Measurements from ENCODE around the gene SDC1.
"Not testable (repeated sequence)": the region's sequence is repeated elsewhere in the genome, so short reads cannot be mapped to it uniquely, and the experiment has no call there.

SDC1 gene

DNA sequence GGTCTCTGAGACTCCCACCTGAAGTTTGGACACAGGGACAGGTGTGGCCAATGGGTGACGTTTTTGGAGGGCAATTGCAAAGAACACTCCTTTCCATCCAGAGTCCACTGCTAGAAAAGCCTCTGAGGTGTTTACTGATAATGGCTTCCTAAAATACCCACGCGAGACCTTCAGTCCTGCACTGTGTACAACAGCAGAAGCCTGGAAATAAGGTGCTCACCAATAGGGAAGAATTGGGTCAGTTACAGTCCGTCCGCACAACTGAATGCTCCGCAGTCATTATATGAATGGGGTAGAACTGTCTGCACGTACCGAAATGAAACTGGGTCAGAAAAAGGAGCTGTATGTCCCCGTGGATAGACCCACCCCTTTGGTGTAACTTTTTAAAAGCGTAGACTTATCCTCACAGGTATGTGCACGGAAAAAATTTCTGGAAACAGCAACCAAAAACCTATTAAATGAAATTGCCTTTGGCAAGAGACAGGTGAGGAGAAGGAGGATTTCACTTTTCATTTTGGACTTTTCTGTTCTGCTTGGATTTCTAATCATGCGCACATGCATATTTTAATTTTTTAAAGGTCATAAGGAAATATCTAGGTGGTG, 29.4 kb downstream of the SDC1 start:
- DNase-seq, result no peak

DNA sequence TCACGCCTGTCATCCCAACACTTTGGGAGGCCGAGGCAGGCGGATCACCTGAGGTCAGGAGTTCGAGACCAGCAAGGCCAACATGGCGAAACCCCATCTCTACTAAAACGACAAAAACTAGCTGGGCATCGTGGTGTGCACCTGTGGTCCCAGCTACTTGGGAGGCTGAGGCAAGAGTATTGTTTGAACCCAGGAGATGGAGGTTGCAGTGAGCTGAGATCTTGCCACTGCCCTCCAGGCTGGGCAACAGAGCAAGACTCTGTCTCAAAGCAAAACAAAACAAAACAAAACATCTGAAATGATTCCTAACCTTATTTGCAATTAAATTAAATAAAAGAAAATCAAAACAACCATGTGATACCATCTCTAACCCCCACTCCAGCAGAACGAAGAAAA, 29.9 kb downstream of the SDC1 start:
- DNase-seq, result not testable (repeated sequence)

DNA sequence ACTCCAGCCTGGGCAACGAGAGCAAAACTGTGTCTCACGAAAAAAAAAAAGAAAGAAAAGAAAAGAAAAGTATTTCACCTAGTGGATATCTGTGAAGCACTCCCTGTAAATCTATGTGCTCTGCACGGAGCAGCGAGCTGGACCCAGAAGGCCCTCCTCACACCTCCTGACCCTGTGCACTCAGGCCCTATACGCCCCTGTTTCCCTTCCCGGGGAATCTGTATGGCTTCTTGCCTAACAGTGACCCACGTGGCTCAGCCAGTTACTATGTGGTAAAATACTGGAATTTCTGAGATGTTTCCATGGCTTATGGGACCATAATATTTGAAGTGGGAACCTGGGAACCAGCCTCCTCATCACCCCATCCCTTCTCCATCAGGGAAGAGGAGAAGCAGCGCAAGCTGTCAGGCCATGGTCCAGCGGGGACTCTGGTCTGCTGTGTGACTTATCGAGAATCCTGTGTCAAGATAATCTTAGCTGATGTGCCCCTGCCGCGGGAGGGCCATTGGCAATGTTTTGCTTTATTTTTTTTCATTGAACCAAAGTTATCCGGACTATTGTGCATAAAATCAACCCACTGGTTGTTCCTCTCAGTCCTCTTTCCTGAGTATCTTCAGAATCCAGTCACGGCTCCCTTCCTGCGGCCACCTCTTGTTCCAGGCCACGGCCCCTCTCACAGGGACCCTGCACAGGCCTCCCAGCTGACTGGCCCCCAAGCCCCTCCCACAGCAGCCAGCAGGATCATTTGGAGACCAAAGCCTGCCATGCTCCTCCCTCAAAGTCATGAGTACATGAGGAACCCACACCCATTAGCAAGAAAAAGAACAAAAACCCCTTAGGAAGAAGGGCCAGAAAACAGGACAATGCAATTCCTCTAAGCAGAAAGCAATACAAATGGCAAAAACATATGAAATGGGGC, 30.6 kb downstream of the SDC1 start:
- no peak for DNase-seq

DNA sequence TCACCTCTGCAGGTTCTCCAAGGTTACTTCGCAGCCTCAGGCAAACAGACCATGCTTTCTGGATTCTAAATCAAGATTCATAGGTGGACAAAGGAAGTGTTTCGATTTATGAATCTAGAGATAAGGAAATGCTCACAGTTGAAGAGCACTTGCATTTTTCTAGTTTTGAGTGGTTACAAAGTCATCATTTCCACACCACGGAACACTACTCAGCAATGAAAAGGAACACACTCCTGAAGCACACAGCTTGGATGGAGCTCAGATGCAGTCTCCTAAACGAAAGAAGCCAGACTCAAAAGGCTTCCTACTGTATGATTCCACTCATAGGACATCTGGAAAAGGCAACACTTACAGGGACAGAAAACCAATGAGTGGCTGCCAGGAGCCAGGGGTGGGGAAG, 31.7 kb downstream of the SDC1 start:
- DNase-seq, result no peak

DNA sequence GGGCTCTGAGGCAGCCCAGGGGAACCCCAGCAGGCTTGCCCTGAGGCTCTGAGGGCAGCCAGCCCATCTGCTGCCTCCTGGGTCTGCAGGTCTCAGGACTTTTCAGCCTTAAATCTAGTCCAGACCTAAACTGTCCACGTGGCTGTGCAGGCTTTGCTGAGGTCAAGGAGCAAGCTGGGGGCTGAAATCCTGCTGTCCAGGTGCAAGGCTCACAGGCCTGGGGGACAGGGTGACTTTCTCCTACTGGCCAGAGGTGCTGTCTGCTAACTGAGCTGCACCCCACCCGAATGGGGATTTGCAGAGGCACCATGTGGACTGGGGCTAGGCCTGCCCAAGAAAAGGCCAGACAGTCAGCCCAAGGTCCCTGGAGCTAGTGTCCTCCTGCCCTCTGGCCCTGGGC, 32.1 kb downstream of the SDC1 start:
- DNase-seq, result no peak

DNA sequence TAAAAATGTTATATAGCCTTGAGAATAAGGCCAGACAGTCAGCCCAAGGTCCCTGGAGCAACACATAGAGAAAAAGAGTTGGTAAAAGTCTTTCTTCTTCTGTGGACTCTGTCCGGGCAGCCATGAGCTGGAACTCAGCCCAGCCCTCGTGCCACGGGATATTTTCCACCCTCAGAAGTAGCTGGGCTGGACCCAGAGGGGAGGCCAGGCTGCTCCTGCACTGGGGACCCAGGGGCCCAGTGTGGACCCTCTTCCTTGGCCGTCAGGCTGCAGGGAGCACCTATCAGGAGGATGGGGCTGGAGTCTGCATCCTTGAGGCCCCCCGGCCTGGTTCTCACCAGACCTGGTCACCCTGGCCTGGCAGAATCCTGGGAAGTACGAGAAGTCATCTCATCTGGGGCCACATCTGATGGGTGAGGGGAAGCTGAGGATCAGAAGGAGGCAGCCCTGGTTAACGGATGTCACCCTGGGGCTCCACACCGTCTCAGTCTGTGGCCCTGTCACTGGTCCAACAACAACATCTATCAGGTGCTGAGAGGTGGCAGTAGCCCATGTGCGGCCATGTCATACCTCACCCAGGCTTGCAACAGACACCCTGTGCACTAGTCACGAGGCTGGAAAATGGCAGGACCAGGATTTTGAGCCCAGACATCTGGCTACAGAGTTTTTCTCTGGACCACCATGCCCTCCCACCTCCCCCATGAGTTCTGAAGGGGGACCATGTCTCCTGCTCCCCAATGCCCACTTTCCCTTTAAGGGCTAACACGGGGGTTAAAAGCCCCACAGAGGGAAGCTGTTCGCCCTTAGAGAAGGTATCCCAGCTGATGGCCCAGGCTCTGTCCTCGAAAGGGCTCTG, 33.0 kb downstream of the SDC1 start:
- DNase-seq, result no peak

DNA sequence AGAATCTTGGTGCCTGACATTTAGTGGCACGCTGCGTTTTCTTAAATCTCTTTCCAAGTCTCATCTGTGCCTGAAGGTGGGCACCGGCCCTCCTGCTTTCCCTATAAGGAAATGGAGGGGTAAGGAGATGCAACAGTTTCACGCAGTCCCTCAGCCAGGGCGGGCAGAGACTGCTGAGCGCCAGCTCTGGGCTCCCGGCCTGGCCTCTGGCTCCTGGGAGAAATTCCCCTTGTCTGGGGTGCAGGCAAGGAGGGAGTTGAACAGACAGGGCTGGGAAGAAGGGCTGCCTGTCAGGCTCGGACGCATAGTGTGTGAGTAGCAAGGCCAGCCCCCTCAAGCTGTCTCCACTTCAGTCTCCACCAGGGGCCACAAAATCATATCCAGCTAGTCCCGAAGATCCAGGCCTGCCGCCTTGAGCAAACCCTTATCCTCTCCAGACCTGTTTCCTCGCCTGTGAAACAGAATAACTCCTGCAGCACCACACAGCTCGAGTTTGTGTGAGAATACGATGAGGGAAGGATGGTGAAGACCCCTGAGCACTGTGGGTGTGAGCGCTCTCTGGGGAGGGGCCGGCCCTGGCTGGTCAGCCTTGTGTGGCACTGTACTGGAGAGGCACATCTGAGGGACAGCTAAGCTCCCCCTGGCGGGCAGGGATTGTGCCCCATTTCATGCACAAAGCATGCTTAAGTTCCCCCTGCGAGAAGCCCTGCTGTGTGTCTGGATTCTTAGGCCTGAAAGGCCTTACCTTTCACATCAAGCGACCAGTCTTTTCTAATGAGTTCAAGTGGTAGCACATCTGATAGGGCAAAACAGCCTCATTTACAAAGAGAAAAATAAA, 33.8 kb downstream of the SDC1 start:
- DNase-seq, result no peak

DNA sequence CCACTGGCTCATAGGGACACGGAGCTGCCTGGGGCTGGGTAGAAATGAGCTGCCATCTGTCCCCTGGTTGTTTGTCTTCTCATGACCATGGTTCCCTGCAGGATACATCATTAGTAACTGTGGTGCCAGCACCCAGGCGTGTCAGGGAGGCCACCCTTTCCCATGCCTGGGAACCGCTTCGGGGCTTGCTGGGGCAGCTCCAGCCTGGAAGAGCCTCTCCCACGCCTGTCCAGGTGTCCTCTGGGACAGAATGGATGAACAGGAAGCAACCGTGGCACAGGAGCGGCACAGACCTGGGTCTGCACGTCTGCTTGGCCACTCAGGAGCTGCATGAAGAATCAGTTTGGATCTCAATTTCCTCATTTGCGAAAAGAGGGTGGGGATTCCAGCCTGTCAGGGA, 34.8 kb downstream of the SDC1 start:
- no peak for DNase-seq

DNA sequence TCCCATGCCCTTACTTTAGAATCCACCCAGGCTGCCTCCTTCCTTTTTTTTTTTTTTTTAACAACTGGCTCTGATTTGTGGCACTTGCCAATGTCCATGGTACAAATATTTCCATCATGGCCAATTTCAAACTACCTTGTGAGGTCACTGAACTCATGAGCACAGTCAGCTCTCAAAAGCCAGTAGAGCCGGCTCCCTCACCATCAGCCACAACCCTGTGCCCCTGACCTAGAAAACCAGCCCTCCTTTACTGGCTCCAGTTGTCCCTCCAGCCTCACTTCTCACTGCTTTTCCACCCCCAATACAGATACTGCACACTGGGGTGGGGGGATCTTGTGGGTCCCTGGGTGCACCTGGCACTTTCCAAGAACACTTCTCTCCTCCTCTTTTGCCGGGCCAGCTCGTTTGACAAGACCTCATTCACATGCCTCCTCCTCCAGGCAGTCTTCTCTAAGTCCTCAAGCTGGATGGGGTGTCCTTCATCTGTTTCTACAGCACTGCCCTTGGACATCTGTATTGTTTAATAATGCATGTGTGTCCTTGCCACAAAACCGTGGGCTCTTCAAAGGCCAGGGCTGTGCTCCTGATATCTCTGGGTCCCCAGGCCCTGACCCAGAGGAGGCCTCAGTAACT, 35.5 kb downstream of the SDC1 start:
- DNase-seq, result no peak

DNA sequence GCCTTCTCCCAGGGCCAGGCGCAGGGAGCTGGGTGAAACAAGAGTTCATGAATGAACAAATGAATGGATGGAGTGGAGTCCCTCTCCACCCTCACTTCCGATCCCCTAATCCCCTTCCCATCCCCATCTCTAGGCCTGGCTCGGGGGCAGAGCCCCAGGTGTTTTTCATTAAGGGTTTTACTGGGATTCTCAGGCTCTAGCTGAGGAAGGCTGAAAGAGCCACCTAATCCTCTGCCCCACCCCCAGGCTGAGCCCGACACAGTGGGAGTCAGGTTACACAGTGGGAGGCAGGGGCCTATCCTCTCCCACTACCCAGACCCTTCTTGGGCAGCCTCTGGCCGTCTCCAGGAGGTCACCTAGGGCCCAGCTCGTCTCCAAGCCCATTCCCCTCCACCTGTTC, 36.1 kb downstream of the SDC1 start:
- no peak for DNase-seq

DNA sequence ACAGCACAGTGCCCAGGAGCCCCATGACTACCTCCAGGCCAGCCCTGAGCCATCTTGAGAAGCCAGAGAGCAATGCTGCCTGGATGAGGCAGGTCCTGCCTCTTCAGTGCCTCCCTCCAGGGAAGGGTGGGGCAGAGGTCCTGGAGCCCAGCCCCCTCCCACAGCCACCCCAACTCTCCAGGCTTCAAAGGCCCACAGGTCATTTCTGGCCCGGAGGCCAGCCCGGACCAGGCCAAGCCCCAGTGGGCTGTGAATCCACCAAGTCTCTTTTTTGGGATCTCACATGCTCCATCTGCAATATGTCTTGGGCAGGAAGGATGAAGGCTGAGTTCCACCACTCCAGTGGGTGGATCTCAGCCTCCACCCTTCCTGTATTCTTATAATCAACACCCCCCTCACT, 36.7 kb downstream of the SDC1 start:
- no peak for DNase-seq

DNA sequence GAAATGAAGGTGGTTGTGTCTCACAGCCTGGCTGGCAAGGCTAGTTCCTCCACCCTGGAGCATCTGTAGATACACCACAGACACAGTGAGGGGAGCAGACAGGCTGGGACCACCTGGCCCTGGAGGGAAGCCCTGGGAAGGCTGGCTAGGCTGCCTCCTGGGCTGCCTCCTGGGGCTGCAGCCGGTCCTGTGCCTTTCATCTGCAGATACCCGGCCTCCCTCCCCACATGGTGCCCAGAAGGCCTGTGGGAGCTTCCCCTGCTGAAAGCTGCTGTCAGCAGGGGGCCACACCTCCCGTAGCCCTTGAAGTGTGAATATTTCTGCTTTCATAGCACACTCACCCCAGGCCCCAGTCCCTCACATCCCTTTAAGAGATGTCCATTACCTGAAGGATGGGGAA, 37.6 kb downstream of the SDC1 start:
- no peak for DNase-seq

DNA sequence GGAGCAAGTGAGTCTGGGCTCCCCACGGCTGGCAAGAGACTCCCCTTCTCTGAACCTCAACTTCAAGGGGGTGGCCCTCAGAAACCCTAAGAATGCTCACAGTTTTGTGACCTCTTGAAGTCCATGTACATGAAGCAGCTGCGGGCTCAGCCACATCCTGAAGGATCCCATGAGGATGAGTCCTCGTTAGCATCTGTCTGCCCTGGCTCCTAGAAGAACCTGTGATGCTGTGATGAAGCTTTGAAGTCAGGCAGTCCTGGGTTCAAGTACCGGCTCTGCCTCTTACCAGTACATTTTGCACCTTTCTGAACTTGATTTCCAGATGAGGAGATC, 38.1 kb downstream of the SDC1 start:
- no peak for DNase-seq

DNA sequence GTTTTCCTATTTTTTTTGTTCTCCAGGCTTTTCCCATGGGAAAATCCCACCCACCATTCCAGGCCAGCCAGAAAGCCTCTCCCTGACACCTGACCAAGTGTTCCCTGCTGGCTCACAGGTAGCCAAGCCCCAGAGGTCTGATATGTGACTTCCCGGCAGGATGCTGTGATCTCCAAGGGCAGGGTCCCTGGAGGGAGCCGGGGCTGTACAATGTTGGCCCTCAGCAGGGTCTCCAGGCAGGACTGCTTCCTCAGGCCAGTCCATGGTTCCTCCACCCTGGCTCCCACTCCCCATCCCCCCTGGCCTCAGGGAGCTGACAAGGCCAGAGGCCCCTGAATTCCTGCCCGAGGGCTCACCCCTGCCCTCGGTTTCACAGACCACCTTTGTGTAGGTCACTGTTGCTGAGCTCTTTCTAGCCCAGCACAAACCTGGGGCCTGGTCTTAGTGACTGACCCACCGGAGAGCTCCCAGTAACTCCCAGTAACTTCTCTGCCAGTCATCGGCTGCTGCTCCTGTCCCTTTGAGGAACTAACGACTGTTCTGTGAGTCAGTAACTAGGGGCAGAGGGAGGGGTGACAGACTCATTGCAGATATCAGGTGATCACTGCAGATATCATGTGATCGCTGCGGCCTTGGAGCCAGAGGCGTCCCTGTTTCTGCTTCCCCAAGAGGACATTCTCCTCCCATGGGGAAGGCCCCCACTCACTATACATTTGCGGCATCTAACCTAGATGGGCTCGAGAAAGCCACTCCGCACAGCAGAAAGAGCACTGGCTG, 38.7 kb downstream of the SDC1 start:
- DNase-seq, result no peak

DNA sequence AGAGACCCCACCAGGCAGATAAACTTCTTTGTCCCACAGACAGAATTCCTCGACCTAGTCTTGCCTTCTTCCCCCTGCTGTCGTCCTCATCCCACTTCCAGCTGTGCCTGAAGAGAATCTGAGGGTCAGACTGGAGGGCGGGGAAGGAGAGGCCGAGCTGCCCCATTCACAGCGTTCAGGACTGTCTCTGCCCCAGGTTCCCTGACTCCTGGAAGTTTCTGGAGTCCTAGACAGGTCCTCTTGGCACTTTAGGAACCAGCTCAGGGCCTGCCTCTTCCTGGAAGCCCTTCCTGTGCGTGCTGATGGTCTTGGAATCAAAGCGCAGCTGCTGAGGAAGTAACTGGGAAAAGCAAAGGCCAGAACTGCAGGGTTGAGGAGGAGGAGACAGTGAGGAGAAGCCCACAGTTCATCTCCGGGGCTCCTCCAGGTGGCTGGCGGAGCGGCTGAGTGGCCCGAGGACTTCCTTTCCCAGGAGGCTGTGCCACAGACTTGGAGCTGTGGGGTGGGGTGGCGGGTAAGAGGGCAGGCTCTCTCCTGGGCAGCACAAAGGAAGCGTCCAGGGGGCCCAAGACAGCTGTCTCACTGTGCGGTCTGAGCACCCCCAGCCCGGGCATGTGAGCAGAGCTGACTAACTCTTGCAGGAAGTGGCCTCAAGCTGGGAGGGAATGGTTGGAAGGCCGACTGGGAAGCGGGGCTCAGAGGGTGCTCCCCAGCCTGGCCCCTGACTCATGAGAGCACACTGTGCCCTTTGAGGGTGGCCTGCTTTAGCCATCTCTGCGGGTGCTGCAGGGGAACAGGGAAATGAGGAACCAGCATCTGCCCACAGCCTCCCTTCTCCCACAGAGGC, 39.5 kb downstream of the SDC1 start:
- DNase-seq, result no peak

DNA sequence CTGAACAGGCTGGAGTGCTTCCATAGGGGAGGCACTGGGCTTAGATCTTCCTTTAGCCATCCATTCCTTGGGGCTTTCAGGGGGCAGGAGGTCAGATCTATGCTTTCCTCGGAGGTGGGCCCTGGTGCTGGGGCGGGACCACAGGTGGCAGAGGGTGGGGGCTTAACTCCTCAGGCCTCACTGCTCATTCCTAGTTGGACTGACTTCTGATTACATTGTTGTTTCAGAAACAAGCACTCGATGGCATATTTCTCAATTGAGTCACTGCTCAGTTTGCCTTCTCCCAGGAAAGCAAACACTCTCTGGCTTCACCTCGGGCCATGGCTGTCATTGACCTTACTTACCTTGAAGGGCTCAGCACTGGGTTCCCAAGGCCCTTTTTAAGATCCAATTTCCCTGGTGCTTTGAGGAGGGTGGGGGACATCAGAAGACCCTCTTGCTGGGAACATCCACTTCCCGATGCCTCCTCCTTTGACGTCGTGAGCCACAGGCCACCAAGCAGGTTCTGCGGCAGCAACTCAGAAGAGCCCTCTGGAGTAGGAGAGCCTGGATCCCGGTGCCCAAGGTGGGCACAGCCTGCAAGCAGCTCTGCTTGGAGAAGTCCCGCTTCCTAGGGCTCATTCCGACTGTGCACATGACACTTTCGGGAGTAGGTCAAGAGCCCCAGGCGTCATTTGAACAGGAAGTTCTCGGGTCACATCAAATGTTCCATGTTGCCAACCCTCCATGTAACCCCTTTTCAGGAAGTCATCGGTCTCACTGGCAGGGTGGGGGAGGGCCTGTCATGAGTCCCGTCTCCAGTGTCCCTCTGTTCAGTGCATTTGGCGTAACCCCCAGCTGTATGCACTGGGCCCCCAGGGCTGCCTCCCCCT, 40.6 kb downstream of the SDC1 start:
- DNase-seq, result no peak

DNA sequence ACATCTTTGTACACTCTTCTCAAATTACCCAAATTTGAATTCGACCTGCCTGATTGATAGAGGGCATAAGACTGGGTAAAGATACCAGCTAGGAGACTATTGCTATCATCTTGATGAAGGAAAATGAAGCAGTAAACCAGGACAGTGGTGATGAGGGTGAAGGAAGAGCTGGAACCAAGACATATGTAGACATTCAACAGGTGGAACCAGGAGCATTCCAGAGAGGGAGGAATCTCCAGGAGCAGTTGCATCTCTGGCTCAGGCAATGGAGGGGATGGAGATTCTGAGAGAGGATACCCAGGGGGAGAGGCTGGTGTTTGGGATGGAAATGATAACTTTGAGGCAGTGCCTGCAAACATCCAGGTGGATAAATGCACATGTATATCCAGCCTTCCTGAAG, 41.6 kb downstream of the SDC1 start:
- no peak for DNase-seq

DNA sequence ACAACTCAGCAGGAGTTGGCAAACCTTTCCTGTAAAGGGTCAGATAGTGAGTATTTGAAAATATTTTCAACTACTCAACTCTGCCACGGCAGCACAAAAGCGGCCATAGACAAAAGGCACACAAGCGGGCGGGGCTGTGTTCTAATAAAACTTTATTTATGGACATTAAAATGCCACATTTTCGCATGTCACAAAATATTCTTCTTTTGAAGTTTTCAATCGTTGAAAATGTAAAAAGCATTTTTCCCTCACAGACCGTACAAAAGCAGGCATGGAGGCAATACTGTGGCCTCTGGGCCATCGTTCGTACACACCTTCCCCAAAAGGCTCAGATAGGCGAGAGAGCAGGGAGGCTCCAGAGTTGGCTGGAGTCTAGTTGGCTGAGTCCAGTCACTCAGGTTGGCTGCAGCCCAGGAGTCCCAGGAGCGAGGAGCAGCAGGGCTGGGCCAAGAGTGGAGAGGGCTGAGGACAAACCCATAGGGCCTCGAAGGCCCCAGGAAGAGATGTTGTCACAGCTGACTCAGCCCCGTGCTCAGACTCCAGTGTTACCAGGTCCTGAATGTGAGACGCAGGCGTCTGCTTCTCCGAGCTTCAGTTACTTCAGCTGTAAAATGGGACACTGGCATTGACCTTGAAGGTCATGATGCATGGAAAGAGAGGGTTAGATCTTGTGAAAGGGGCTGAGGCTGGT, 42.5 kb downstream of the SDC1 start:
- DNase-seq, result no peak

DNA sequence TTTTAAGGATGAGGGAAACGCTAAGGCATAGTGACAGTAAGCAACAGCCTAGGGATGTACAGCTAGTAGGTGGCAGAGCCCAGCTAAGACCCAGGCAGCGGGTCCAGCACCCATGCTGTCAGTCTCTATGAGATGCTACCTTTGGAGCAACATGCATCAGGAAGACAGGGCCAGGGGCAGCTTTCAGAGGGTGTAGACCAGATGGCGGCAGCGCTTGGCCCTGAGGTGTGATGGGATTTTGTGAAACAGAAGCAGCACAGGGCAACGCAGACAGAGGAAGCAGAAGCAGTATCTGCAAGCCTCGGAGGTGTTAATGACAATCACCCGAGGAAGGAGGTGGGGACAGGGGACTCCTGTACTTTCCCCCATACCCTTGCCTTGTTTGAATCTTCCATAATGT, 43.2 kb downstream of the SDC1 start:
- no peak for DNase-seq
